K562 (cell line): ENCODE data around the gene DENND1A. TPM values are rescaled to one million over a fixed set of nuclear protein-coding genes. Genes with fewer than 3 reads are reported as not detected.

Experiments
- CBX5 ChIP-seq: IDR thresholded peaks from 2 replicates; pipeline ENCODE4 v1.6.1; 2014; ENCODE audit warnings: low read depth, borderline replicate concordance
- DMBX1 ChIP-seq: fragments of 250-450 bp; sonication (Bioruptor Pico); IDR thresholded peaks from 2 replicates; pipeline ENCODE4 v1.8.0; 2022; ENCODE audit warnings: inconsistent platforms, mild to moderate bottlenecking, moderate library complexity, borderline replicate concordance
- HNRNPL ChIP-seq: fragments of 200-400 bp; formaldehyde crosslinking; IDR thresholded peaks from 2 replicates; pipeline ENCODE4 v1.6.1; 2017; ENCODE audit warnings: low read depth, mild to moderate bottlenecking, low read length
- IFI16 ChIP-seq: fragments of 250-450 bp; sonication (Bioruptor Pico); IDR thresholded peaks from 2 replicates; pipeline ENCODE4 v2.1.2; 2022; ENCODE audit warnings: mild to moderate bottlenecking, inconsistent platforms
- SOX6 ChIP-seq: fragments of 450-650 bp; IDR thresholded peaks from 2 replicates; pipeline ENCODE4 v1.6.1; 2014; ENCODE audit warnings: mild to moderate bottlenecking
- WHSC1 ChIP-seq: IDR thresholded peaks from one replicate; pipeline ENCODE4 v1.6.1; 2012; ENCODE audit warnings: low read length, control low read depth, inconsistent platforms
- ZNF263 ChIP-seq: sonication (generic); formaldehyde crosslinking; IDR thresholded peaks from 2 replicates; pipeline ENCODE4 v1.8.0; 2022; ENCODE audit warnings: mild to moderate bottlenecking, missing genetic modification reagents, borderline replicate concordance
- ZNF668 ChIP-seq: fragments of 250-450 bp; sonication (Bioruptor Pico); IDR thresholded peaks from 2 replicates; pipeline ENCODE4 v1.8.0; 2022; ENCODE audit warnings: mild to moderate bottlenecking, inconsistent platforms
- polyA plus RNA-seq, 8 experiments: library from polyadenylated mRNA; depleted of rRNA in 4 of 8; stranded (reverse) in 5 of 8; unstranded in 3 of 8; fragments of >200 nt; fragmentation: Nextera tagmentation in 2 of 8; fragmentation: Illumina TruSeq in 1 of 8; extraction: Ambion mirVana in 2 of 8; extraction: Trizol in 1 of 8; gene quantifications; 2 replicates each; pipeline versions ENCODE4 v1.2.1 to v1.2.3, GENCODE V29; 2011 to 2014; ENCODE audit warnings: inconsistent platforms in 1 of 8, missing spikeins in 1 of 8
- total RNA-seq, 7 experiments: library from RNA; depleted of rRNA in 6 of 7; stranded (reverse); fragments of >200 nt in 6 of 7; fragmentation: Illumina TruSeq in 2 of 7; extraction: Trizol in 2 of 7; gene quantifications; 2 replicates each; pipeline versions ENCODE4 v1.2.1 to v1.2.3, GENCODE V29; 2011 to 2021; ENCODE audit warnings: low replicate concordance in 1 of 7
- TF ChIP-seq, protein P1 (sequence below): fragments of 200-600 bp; sonication (generic); IDR thresholded peaks from one replicate; pipeline ENCODE4 v1.6.1; 2012; ENCODE audit warnings: mild to moderate bottlenecking, low read depth, low read length, inconsistent platforms
- TF ChIP-seq, protein P2 (sequence below): sonication (generic); formaldehyde crosslinking; IDR thresholded peaks from 2 replicates; pipeline ENCODE4 v1.8.0; 2022; ENCODE audit warnings: mild to moderate bottlenecking, missing genetic modification reagents, borderline replicate concordance
- TF ChIP-seq, protein P3 (sequence below): fragments of 450-650 bp; IDR thresholded peaks from 2 replicates; pipeline ENCODE4 v1.7.0; 2016; ENCODE audit warnings: borderline replicate concordance

DENND1A gene
- total and polyA plus RNA-seq, 9 of the 15 experiments (the other 6 are each of a cell fraction or from before 2014, with no cell fraction given) = 7.6 to 29.5 (median 15.7) TPM

DNA sequence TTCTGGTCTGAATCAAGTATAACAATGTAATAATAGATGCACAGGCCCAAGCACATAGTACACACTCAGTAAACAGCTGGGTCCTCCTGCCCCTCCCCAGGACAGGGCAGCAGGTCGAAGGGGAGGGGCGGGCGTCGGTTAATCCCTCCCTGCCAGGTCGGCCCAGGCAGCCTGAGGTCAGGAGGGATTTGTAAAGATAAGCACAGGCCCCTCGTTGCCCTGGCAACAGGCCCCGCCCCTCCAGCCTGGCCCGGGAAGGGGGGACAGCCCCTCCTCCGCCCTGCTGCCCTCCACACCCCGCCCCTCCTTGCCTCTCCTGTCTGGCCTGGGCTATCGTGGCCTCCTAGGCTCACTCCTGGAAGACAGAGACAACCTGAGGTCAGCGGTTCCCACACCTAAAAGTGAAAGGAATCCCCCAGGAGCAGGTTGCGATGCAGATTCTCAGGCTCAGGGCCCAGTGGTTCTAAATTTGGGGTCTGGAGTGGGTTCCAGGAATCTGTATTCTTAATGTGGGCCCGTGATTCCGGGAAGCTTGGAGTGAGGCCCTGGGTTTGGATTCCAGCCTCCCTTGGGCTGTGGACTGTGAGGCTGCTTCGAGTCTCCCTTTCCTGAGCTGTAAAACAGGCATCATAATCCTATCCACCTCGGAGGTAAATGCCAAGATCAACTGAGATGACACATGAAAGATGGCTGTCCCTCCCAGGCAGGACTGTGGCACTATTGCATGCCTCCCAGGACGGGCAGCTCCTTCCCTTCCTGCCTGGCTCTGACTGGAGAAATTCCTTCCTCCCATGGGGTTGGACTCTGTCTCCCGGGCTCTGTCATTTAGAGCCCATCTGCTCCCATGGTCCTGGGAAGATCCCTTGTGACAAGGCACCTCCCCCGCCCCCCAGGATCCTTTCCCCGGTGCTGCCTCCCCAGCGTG, 569.5 kb downstream of the DENND1A start (continued):
- TF ChIP-seq, protein P1, sequence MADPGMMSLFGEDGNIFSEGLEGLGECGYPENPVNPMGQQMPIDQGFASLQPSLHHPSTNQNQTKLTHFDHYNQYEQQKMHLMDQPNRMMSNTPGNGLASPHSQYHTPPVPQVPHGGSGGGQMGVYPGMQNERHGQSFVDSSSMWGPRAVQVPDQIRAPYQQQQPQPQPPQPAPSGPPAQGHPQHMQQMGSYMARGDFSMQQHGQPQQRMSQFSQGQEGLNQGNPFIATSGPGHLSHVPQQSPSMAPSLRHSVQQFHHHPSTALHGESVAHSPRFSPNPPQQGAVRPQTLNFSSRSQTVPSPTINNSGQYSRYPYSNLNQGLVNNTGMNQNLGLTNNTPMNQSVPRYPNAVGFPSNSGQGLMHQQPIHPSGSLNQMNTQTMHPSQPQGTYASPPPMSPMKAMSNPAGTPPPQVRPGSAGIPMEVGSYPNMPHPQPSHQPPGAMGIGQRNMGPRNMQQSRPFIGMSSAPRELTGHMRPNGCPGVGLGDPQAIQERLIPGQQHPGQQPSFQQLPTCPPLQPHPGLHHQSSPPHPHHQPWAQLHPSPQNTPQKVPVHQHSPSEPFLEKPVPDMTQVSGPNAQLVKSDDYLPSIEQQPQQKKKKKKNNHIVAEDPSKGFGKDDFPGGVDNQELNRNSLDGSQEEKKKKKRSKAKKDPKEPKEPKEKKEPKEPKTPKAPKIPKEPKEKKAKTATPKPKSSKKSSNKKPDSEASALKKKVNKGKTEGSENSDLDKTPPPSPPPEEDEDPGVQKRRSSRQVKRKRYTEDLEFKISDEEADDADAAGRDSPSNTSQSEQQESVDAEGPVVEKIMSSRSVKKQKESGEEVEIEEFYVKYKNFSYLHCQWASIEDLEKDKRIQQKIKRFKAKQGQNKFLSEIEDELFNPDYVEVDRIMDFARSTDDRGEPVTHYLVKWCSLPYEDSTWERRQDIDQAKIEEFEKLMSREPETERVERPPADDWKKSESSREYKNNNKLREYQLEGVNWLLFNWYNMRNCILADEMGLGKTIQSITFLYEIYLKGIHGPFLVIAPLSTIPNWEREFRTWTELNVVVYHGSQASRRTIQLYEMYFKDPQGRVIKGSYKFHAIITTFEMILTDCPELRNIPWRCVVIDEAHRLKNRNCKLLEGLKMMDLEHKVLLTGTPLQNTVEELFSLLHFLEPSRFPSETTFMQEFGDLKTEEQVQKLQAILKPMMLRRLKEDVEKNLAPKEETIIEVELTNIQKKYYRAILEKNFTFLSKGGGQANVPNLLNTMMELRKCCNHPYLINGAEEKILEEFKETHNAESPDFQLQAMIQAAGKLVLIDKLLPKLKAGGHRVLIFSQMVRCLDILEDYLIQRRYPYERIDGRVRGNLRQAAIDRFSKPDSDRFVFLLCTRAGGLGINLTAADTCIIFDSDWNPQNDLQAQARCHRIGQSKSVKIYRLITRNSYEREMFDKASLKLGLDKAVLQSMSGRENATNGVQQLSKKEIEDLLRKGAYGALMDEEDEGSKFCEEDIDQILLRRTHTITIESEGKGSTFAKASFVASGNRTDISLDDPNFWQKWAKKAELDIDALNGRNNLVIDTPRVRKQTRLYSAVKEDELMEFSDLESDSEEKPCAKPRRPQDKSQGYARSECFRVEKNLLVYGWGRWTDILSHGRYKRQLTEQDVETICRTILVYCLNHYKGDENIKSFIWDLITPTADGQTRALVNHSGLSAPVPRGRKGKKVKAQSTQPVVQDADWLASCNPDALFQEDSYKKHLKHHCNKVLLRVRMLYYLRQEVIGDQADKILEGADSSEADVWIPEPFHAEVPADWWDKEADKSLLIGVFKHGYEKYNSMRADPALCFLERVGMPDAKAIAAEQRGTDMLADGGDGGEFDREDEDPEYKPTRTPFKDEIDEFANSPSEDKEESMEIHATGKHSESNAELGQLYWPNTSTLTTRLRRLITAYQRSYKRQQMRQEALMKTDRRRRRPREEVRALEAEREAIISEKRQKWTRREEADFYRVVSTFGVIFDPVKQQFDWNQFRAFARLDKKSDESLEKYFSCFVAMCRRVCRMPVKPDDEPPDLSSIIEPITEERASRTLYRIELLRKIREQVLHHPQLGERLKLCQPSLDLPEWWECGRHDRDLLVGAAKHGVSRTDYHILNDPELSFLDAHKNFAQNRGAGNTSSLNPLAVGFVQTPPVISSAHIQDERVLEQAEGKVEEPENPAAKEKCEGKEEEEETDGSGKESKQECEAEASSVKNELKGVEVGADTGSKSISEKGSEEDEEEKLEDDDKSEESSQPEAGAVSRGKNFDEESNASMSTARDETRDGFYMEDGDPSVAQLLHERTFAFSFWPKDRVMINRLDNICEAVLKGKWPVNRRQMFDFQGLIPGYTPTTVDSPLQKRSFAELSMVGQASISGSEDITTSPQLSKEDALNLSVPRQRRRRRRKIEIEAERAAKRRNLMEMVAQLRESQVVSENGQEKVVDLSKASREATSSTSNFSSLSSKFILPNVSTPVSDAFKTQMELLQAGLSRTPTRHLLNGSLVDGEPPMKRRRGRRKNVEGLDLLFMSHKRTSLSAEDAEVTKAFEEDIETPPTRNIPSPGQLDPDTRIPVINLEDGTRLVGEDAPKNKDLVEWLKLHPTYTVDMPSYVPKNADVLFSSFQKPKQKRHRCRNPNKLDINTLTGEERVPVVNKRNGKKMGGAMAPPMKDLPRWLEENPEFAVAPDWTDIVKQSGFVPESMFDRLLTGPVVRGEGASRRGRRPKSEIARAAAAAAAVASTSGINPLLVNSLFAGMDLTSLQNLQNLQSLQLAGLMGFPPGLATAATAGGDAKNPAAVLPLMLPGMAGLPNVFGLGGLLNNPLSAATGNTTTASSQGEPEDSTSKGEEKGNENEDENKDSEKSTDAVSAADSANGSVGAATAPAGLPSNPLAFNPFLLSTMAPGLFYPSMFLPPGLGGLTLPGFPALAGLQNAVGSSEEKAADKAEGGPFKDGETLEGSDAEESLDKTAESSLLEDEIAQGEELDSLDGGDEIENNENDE = no peak
- TF ChIP-seq IFI16 (CRISPR knock-in tag) (no peak), ZNF668 (CRISPR knock-in tag) (no peak), CBX5 (0 out of 2 replicates have a peak, but pooled peaks have one; percentile 38), HNRNPL (no peak), ZNF263 (no peak), DMBX1 (no peak), SOX6 (peak; percentile 80), WHSC1 (no peak)
- TF ChIP-seq, protein P2, sequence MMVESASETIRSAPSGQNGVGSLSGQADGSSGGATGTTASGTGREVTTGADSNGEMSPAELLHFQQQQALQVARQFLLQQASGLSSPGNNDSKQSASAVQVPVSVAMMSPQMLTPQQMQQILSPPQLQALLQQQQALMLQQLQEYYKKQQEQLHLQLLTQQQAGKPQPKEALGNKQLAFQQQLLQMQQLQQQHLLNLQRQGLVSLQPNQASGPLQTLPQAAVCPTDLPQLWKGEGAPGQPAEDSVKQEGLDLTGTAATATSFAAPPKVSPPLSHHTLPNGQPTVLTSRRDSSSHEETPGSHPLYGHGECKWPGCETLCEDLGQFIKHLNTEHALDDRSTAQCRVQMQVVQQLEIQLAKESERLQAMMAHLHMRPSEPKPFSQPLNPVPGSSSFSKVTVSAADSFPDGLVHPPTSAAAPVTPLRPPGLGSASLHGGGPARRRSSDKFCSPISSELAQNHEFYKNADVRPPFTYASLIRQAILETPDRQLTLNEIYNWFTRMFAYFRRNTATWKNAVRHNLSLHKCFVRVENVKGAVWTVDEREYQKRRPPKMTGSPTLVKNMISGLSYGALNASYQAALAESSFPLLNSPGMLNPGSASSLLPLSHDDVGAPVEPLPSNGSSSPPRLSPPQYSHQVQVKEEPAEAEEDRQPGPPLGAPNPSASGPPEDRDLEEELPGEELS (CRISPR knock-in tag) = no peak
- TF ChIP-seq, protein P3, sequence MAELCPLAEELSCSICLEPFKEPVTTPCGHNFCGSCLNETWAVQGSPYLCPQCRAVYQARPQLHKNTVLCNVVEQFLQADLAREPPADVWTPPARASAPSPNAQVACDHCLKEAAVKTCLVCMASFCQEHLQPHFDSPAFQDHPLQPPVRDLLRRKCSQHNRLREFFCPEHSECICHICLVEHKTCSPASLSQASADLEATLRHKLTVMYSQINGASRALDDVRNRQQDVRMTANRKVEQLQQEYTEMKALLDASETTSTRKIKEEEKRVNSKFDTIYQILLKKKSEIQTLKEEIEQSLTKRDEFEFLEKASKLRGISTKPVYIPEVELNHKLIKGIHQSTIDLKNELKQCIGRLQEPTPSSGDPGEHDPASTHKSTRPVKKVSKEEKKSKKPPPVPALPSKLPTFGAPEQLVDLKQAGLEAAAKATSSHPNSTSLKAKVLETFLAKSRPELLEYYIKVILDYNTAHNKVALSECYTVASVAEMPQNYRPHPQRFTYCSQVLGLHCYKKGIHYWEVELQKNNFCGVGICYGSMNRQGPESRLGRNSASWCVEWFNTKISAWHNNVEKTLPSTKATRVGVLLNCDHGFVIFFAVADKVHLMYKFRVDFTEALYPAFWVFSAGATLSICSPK = no peak
